Liver (tissue), 3 donors: Measurements from ENCODE around the gene UGT1A10.

Source experiments
- ATF3 ChIP-seq: IDR thresholded peaks from 2 replicates; pipeline ENCODE4 v1.6.1; 2016; ENCODE audit warnings: antibody characterized with exemption
- CTCF ChIP-seq: fragments of 150-350 bp; IDR thresholded peaks from 2 replicates; pipeline ENCODE4 v1.5.1; 2017; ENCODE audit warnings: improper control_type of control experiment, low read depth, low read length; ENCODE audit not compliant: missing input control
- EGR1 ChIP-seq, 2 donors: IDR thresholded peaks; 2 replicates each; pipeline ENCODE4 v1.6.1; 2016 to 2018; ENCODE audit warnings: antibody characterized with exemption in 2 of 2, low read depth in 2 of 2
- FOXA1 ChIP-seq: IDR thresholded peaks from 2 replicates; pipeline ENCODE4 v1.6.1; 2016; ENCODE audit warnings: antibody characterized with exemption
- GABPA ChIP-seq, 2 donors: IDR thresholded peaks in 1 of 2; conservative IDR thresholded peaks in 1 of 2; 2 replicates each; pipeline ENCODE4 v1.6.1; 2016; ENCODE audit warnings: antibody characterized with exemption in 2 of 2, mild to moderate bottlenecking in 1 of 2, moderate library complexity in 1 of 2
- JUND ChIP-seq, 2 donors: IDR thresholded peaks; 2 replicates each; pipeline ENCODE4 v1.6.1; 2016; ENCODE audit warnings: antibody characterized with exemption in 2 of 2
- MAX ChIP-seq: IDR thresholded peaks from 2 replicates; pipeline ENCODE4 v1.6.1; 2016; ENCODE audit warnings: antibody characterized with exemption
- RAD21 ChIP-seq, 2 donors: IDR thresholded peaks; 2 replicates each; pipeline ENCODE4 v1.6.1; 2016; ENCODE audit warnings: antibody characterized with exemption in 2 of 2, mild to moderate bottlenecking in 2 of 2
- REST ChIP-seq: IDR thresholded peaks from 2 replicates; pipeline ENCODE4 v1.6.1; 2016; ENCODE audit warnings: antibody characterized with exemption, mild to moderate bottlenecking
- RXRA ChIP-seq, 2 donors: IDR thresholded peaks; 2 replicates each; pipeline ENCODE4 v1.6.1; 2017 to 2018; ENCODE audit warnings: antibody characterized with exemption in 2 of 2, mild to moderate bottlenecking in 1 of 2
- SP1 ChIP-seq: IDR thresholded peaks from 2 replicates; pipeline ENCODE4 v1.6.1; 2018; ENCODE audit warnings: antibody characterized with exemption, mild to moderate bottlenecking
- TAF1 ChIP-seq: conservative IDR thresholded peaks from 2 replicates; pipeline ENCODE4 v1.6.1; 2016; ENCODE audit warnings: antibody characterized with exemption, mild to moderate bottlenecking
- YY1 ChIP-seq: IDR thresholded peaks from 2 replicates; pipeline ENCODE4 v1.6.1; 2016; ENCODE audit warnings: antibody characterized with exemption, mild to moderate bottlenecking
- ZBTB33 ChIP-seq: IDR thresholded peaks from 2 replicates; pipeline ENCODE4 v1.6.1; 2016; ENCODE audit warnings: antibody characterized with exemption
- donor health status: healthy.
- donor health status: healthy.

GRCh38 chr2:233688341-233688740, 52.1 kb downstream of the UGT1A10 start:
- TF ChIP-seq CTCF (no peak), TAF1 (no peak), GABPA (IDR thresholded peaks at IDR 0.05 in 1 of 2, conservative IDR thresholded peaks at IDR 0.05 in 1 of 2) (no peak), YY1 (no peak), SP1 (no peak), ZBTB33 (no peak), RXRA (IDR thresholded peaks at IDR 0.05) (no peak), EGR1 (IDR thresholded peaks at IDR 0.05; ENCODE audit: low read depth in 2 of 2) (no peak), ATF3 (no peak), MAX (no peak), REST (no peak), RAD21 (IDR thresholded peaks at IDR 0.05) (no peak), FOXA1 (no peak), JUND (IDR thresholded peaks at IDR 0.05) (no peak)
